Hepatocyte (in vitro differentiated cells): ENCODE results near the gene PYROXD2. TPM values are rescaled to one million over a fixed set of nuclear protein-coding genes. Genes with fewer than 3 reads are reported as not detected.

Experiments used
- DNase-seq: peaks from one replicate; pipeline ENCODE4 v3.0.0-alpha.2; 2016; ENCODE audit warnings: low spot score
- H2AFZ ChIP-seq: fragments of 200-600 bp; sonication (generic); 2 replicates; pipeline ENCODE4 v1.6.0; 2016; ENCODE audit warnings: antibody characterized with exemption, mild to moderate bottlenecking
- H3K27ac ChIP-seq: fragments of 200-600 bp; sonication (generic); 2 replicates; pipeline ENCODE4 v1.5.1; 2016; ENCODE audit warnings: mild to moderate bottlenecking
- H3K27me3 ChIP-seq: fragments of 200-600 bp; sonication (generic); 2 replicates; pipeline ENCODE4 v1.6.1; 2016
- H3K36me3 ChIP-seq: fragments of 200-600 bp; sonication (generic); replicated peaks from 2 replicates; pipeline ENCODE4 v1.5.1; 2016; ENCODE audit warnings: low read depth; ENCODE audit not compliant: insufficient read depth
- H3K4me1 ChIP-seq: fragments of 200-600 bp; sonication (generic); 2 replicates; pipeline ENCODE4 v1.5.1; 2016; ENCODE audit warnings: mild to moderate bottlenecking, moderate library complexity; ENCODE audit not compliant: insufficient read depth
- H3K4me2 ChIP-seq: fragments of 200-600 bp; sonication (generic); 2 replicates; pipeline ENCODE4 v1.6.0; 2016
- H3K4me3 ChIP-seq: fragments of 200-600 bp; sonication (generic); 2 replicates; pipeline ENCODE4 v1.5.1; 2016; ENCODE audit warnings: mild to moderate bottlenecking
- H3K79me2 ChIP-seq: fragments of 200-600 bp; sonication (generic); 2 replicates; pipeline ENCODE4 v1.6.0; 2017; ENCODE audit warnings: mild to moderate bottlenecking
- H3K9me2 ChIP-seq: fragments of 200-600 bp; sonication (generic); replicated peaks from 2 replicates; pipeline ENCODE4 v1.6.0; 2017; ENCODE audit warnings: mild to moderate bottlenecking; ENCODE audit not compliant: insufficient read depth
- H3K9me3 ChIP-seq: fragments of 200-600 bp; sonication (generic); 2 replicates; pipeline ENCODE4 v1.5.1; 2016; ENCODE audit warnings: low read depth, mild to moderate bottlenecking
- H4K20me1 ChIP-seq: fragments of 200-600 bp; sonication (generic); 2 replicates; pipeline ENCODE4 v1.6.0; 2016; ENCODE audit warnings: mild to moderate bottlenecking; ENCODE audit not compliant: insufficient read depth, poor library complexity, severe bottlenecking
- CTCF ChIP-seq: fragments of 200-600 bp; sonication (generic); IDR thresholded peaks from 2 replicates; pipeline ENCODE4 v1.5.1; 2016; ENCODE audit warnings: antibody characterized with exemption, mild to moderate bottlenecking; ENCODE audit not compliant: poor library complexity
- EZH2 ChIP-seq: fragments of 200-600 bp; sonication (generic); IDR thresholded peaks from 2 replicates; pipeline ENCODE4 v1.6.1; 2016; ENCODE audit warnings: antibody characterized with exemption, mild to moderate bottlenecking, borderline replicate concordance
- EZH2phosphoT487 ChIP-seq: fragments of 200-600 bp; sonication (generic); IDR thresholded peaks from one replicate; pipeline ENCODE4 v1.6.1; 2018; ENCODE audit warnings: antibody characterized with exemption, mild to moderate bottlenecking, low read depth, moderate library complexity; ENCODE audit not compliant: unreplicated experiment, severe bottlenecking
- WGBS: methylation state at CpG from one replicate; pipeline ENCODE4 v1.1.6; 2016; ENCODE audit warnings: low lambda C conversion rate; ENCODE audit errors: missing lambda C conversion rate; 5-methylcytosine and 5-hydroxymethylcytosine counted together
- polyA plus RNA-seq: library from polyadenylated mRNA; unstranded; fragments of >200 nt; fragmentation: Nextera tagmentation; extraction: Ambion mirVana; gene quantifications from 2 replicates; pipeline ENCODE4 v1.2.1, GENCODE V29; 2016
- total RNA-seq: library from RNA; depleted of rRNA; stranded (reverse); fragments of >200 nt; gene quantifications from 2 replicates; pipeline ENCODE4 v1.2.3, GENCODE V29; 2014

PYROXD2 gene
- total and polyA plus RNA-seq, 2 experiments from 2014 or later = 9.7 to 11.6 TPM

GRCh38 chr10:98417973-98418664 is 3.1 kb upstream of the PYROXD2 start:
- peaks cover 17% of the 10 kb centered on the region for H3K4me1 ChIP-seq
- H3K36me3 ChIP-seq = no peaks in the 10 kb centered on the region
- H3K27ac ChIP-seq = no peak overlapping the region
- no peaks in the 10 kb centered on the region for H3K27me3 ChIP-seq
- TF ChIP-seq EZH2 (no peak), CTCF (no peak), EZH2phosphoT487 (no peak)
- 92% methylated on average over 21 of the region's 21 CpGs for WGBS
- no peak overlapping the region for H3K4me2 ChIP-seq
- no peaks in the 10 kb centered on the region for H4K20me1 ChIP-seq
- H3K79me2 ChIP-seq = peaks cover 5% of the 10 kb centered on the region
- no peaks in the 10 kb centered on the region for H3K9me3 ChIP-seq
- no peak overlapping the region for H3K4me3 ChIP-seq
- no peak for DNase-seq
- no peak overlapping the region for H2AFZ ChIP-seq
- H3K9me2 ChIP-seq = no peaks in the 10 kb centered on the region

DNA sequence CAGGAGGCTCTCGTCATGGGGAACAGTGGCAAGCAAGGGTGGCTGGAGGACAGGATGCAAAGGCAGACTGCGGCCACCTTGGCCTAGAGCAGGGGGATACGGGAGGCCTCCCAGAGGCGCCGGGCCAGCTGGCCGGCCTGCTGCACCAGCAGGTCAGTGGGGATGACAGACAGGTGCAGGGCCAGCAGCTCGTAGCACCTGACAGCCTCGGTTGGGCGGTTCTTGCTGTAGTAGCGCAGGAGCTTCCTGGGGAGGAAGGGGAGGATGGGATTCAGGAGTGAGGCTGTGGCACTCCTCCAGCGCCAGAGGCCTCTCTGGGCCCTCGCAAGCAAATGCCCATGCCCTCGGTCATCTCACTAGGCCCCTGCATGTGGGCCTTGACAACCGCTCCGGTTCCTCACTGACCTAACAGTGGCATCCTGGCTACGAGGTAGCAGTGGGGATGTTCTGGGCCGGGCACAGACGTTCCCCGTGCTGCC is 2.5 kb upstream of the PYROXD2 start:
- no peaks in the 10 kb centered on the region for H3K36me3 ChIP-seq
- no peaks in the 10 kb centered on the region for H3K9me3 ChIP-seq
- H3K79me2 ChIP-seq = peaks cover 5% of the 10 kb centered on the region
- no peak overlapping the region for H3K4me3 ChIP-seq
- H3K27ac ChIP-seq = no peak overlapping the region
- DNase-seq = no peak
- H3K4me2 ChIP-seq = no peak overlapping the region
- H2AFZ ChIP-seq = no peak overlapping the region
- peaks cover 17% of the 10 kb centered on the region for H3K4me1 ChIP-seq
- 96% methylated on average over 19 of the region's 19 CpGs for WGBS
- TF ChIP-seq CTCF (no peak), EZH2phosphoT487 (no peak), EZH2 (no peak)
- no peaks in the 10 kb centered on the region for H4K20me1 ChIP-seq
- no peaks in the 10 kb centered on the region for H3K9me2 ChIP-seq
- no peaks in the 10 kb centered on the region for H3K27me3 ChIP-seq

- Histone ChIP-seq H3K79me2 (peaks cover 5% of the 10 kb centered on the region), H3K4me1 (peaks cover 17% of the 10 kb centered on the region), H3K4me3 (no peak overlapping the region), H3K9me2 (no peaks in the 10 kb centered on the region), H3K36me3 (no peaks in the 10 kb centered on the region), H3K27ac (no peak overlapping the region), H4K20me1 (no peaks in the 10 kb centered on the region), H3K27me3 (no peaks in the 10 kb centered on the region), H3K9me3 (no peaks in the 10 kb centered on the region), H2AFZ (no peak overlapping the region), H3K4me2 (no peak overlapping the region)
- no peak for DNase-seq
- WGBS = 90% methylated on average over 18 of the region's 18 CpGs
- TF ChIP-seq EZH2 = no peak
- no peak for TF ChIP-seq CTCF
- TF ChIP-seq EZH2phosphoT487 = no peak
Observed at GRCh38 chr10:98416606-98417388, 1.8 kb upstream of the PYROXD2 start.
